Measurements from ENCODE around the gene TMEM161A. TPM values are rescaled to one million over a fixed set of nuclear protein-coding genes. Genes with fewer than 3 reads are reported as not detected.

The TMEM161A gene
- total and polyA plus RNA-seq, 9 of the 15 experiments (the other 6 are each of a cell fraction or from before 2014, with no cell fraction given): 0.63 to 92.3 (median 38.9) TPM

GRCh38 chr19:19171821-19172532 is 33.7 kb upstream of the TMEM161A start (continued):
- TF ChIP-seq GTF2E2 (tag; IDR thresholded peaks at IDR 0.05) (no peak), SMAD1 (IDR thresholded peaks at IDR 0.05; ENCODE audit: low read depth, low read length, partially characterized antibody) (peak; percentile 44), SOX6 (IDR thresholded peaks at IDR 0.05) (peak; percentile 38; the same call in 1 of the 2 replicates), COPS2 (conservative IDR thresholded peaks at IDR 0.05) (no peak), XRCC3 (IDR thresholded peaks at IDR 0.05) (no peak), PTTG1 (tag; IDR thresholded peaks at IDR 0.05; ENCODE audit: low read depth) (no peak), ZNF766 (CRISPR knock-in tag; conservative IDR thresholded peaks at IDR 0.05) (no peak), BDP1 (IDR thresholded peaks at IDR 0.05; ENCODE audit: insufficient read depth, insufficient read length) (no peak), RNF219 (CRISPR knock-in tag; IDR thresholded peaks at IDR 0.05) (no peak), SREBF1 (IDR thresholded peaks at IDR 0.05; ENCODE audit: borderline replicate concordance, low read depth, low read length) (no peak), USF2 (CRISPR knock-in tag; IDR thresholded peaks at IDR 0.05) (no peak), TOE1 (IDR thresholded peaks at IDR 0.05; ENCODE audit: borderline replicate concordance) (peak; percentile 17; the same call in 1 of the 2 replicates), TOE1 (CRISPR knock-in tag; IDR thresholded peaks at IDR 0.05; ENCODE audit: borderline replicate concordance, low read depth) (no peak), ZBTB40 (IDR thresholded peaks at IDR 0.05) (no peak), ZBTB40 (CRISPR knock-in tag; IDR thresholded peaks at IDR 0.05) (no peak), ARNT (IDR thresholded peaks at IDR 0.05) (no peak; a peak in 1 of 4 replicates), GTF2A2 (tag; IDR thresholded peaks at IDR 0.05) (no peak)
